ENCODE results near the gene OGFR.

OGFR gene

DNA sequence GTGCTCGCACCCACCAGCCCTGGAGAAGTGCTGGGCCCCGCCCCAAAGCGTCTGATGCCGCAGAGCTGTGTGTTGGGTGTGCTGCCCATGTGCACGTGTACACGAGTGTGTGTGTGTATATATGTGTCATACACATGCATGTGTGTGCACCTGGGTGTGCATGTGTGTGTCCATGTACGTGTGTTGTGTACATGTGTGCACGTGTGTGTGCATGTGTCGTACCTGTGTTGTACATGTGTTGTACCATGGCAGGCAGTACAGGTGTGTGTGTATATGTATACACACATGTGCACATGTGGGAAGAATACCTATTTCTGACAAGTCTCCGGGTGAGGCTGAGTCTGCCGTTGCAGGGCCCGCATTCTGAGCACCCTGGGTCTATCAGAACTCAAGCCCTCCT, 14.6 kb upstream of the OGFR start:
- DNase-seq (ENCODE audit: low spot score), result no peak
- Histone ChIP-seq H3K27ac (no peak overlapping the region), H3K4me3 (no peak overlapping the region)
- TF ChIP-seq, protein P1, sequence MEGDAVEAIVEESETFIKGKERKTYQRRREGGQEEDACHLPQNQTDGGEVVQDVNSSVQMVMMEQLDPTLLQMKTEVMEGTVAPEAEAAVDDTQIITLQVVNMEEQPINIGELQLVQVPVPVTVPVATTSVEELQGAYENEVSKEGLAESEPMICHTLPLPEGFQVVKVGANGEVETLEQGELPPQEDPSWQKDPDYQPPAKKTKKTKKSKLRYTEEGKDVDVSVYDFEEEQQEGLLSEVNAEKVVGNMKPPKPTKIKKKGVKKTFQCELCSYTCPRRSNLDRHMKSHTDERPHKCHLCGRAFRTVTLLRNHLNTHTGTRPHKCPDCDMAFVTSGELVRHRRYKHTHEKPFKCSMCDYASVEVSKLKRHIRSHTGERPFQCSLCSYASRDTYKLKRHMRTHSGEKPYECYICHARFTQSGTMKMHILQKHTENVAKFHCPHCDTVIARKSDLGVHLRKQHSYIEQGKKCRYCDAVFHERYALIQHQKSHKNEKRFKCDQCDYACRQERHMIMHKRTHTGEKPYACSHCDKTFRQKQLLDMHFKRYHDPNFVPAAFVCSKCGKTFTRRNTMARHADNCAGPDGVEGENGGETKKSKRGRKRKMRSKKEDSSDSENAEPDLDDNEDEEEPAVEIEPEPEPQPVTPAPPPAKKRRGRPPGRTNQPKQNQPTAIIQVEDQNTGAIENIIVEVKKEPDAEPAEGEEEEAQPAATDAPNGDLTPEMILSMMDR (IDR thresholded peaks at IDR 0.05), result no peak

DNA sequence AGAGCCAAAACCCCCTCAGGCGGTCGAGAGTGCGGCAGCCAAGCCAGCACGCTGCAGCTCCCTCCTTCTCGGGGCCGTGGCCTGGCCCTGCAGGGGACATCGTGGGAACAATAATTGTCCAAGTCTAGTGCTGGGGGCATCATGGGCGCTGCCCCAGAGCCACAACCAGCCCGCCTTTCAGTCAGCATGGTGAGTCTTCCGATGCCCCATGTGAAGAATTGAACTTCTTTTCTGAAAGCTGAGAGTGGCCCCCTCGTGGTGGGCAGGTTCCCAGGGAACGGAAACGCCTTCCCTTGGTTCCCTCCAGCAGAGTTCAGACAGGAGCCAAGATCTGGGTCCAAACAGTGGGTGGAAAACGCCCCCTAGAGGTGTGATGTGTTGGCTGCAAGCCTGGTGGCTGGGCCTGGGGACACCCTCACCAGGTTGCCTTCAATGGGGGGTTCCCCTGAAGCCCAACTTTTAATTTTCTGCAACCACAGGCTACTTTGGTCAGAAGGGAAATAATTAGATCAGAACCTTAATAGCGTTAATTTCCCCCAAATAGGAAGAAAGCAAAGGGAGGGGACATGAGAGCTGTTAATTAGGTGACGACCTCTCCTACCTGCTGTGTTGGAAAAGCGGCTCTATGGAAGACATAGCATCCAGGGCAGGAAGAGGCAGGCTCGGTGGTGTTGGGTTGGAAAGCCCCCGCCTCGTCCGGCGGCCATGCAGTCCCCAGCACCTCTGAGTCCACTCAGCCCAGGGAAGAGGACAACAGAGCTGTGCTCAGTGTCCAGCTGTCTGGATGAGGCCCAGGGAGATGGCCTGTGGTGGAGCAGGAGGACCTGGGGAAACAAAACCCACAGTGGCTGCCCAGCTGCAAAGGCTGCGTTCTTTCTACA, 13.1 kb upstream of the OGFR start:
- TF ChIP-seq, protein P1 (IDR thresholded peaks at IDR 0.05), result peak; percentile 75
- Histone ChIP-seq H3K4me3 (no peak overlapping the region), H3K27ac (no peak overlapping the region)
- DNase-seq (ENCODE audit: low spot score), result no peak

DNA sequence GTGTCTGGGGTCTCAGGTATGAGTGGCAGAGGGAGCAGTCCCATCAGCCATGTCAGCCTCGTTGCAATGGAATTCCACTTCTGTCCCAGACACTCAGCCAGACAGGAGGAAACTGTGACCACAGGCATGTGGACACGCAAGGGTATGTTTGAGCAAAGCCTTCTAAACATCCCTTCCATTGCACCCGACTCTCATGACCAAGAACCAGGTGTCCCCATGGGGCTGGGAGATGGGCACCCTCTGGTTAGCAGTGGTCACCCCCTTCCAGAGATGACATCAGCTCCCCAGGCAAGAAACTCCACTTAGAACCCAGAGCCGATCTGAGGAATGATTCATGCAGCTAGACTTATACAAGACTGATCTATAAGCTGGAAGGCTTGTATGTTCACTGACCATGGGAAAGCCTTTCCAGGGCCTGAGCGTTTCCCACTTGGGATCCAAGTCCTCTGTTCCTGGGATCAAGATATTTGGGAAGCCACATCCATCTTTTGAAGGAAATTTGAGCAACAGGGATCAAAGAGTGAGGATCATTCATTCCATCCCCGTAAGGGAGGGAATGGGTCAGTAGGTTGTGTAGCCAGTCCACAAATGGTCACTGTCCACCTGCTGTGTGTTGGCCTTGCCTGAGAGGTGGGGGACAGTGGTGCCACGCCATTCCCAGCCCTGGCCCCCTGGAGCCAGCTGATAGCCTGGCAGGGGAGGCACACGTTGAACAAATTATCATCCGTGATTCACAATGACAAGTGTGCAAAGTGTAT, 12.3 kb upstream of the OGFR start:
- Histone ChIP-seq H3K4me3 (no peak overlapping the region), H3K27ac (no peak overlapping the region)
- no peak for DNase-seq (ENCODE audit: low spot score)
- TF ChIP-seq, protein P1 (IDR thresholded peaks at IDR 0.05), result no peak

DNA sequence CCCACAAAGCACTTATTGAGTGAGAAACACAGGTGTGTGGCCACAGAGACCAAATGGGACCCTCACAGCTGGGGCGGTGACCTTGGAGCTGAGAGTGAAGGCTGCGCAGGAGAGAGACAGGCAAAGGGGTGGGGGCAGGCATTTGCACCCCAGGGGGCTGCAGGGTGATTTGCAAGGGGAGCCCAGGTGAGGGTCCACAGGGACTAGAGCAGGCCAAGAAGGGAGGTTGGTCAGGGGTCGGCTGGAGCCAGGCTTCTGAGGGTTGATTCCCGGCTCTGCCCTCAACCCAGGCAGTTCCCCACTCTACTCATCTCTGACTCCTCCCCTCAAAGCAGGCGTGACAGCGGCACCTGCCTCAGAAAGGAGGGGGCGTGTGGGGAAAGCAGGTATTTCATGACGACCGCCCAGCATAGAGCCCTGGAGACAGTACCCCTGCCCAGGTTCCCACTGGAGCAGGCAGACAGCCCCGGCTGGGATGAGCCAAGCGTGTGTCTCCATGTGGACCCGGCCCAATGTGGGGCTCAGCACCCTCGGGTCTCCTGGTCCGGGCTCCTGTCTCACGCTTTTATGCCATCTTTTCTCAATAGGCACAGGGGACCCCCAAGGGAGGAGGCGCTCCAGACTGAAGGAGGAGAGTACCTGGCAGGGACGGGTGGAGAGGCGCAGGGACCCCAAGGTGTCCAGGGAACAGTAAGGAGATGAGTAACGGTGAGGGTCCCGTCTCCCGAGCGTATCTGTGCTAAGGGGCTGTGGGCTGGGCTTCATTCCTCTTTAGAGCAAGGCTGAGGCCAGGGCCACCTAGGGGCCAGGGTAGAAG, 11.5 kb upstream of the OGFR start:
- no peak for DNase-seq (ENCODE audit: low spot score)
- TF ChIP-seq, protein P1 (IDR thresholded peaks at IDR 0.05), result no peak
- Histone ChIP-seq H3K4me3 (peak overlapping the region; percentile 75), H3K27ac (peak overlapping the region; percentile 83 to 95)

DNA sequence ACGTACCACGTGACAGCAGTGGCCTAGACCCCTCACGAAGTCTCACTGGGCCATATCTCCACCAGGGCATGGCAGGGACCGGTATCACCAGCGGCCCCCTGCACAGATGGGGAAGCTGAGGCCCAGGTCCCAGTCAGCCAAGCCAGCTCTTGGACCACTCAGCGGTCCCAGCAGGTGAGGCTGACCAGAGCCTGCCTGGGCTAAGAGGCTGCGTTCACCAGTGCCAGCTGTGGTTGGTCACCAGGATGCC, 11.0 kb upstream of the OGFR start:
- TF ChIP-seq, protein P1 (IDR thresholded peaks at IDR 0.05), result no peak
- no peak for DNase-seq (ENCODE audit: low spot score)
- H3K4me3 ChIP-seq, result peak overlapping the region; percentile 75

DNA sequence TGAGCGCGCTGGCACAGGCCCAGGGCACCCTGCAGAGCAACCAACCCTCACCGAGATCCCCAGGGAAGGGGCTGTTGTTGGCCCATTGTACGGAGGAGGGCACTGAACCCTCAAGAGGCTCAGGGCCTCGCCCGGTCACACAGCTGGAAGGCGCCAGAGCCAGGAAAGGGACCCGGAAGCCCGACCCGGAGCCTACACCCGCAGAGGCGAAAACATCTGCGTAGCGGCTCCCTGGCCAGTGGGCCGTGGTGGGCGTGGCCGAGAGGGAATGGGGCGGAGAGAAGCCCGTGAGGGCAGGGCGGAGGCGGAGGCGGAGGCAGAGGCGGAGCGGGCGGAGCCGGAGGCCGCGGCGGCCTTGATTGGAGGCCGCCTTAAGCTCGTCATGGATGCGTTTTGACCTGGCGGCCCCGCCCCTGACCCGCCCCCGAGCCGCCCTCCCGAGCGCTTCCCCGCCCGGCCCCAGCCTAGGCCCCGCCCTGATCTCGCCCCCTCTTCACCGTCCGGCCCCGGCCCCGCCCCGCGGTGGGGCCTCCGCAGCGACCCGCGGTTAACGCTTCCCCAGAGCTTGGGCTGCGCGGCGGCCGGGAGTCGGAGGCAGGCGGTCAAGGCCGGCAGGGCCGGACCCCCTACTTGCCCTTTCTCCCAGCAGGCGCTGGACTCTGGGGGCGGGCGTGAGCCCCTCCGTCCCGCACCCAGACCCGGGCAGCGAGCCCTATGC, 10.5 kb upstream of the OGFR start:
- Histone ChIP-seq H3K4me3 (peak overlapping the region; percentile 89), H3K27ac (peak overlapping the region; percentile 87 to 95)
- TF ChIP-seq, protein P1 (IDR thresholded peaks at IDR 0.05), result no peak
- peak; percentile 97 for DNase-seq (ENCODE audit: low spot score)

More for the DNA sequence above, 11.0 kb upstream of the OGFR start:
- H3K27ac ChIP-seq, result peak overlapping the region; percentile 83 to 95
